H1 (cell line): ENCODE measurements around the gene KRABD2.

Experiments used
- CBX8 ChIP-seq: fragments of 300-800, 300-1000 bp; sonication (generic); IDR thresholded peaks from 2 replicates; pipeline ENCODE4 v1.7.1; 2016; ENCODE audit warnings: low read depth, low read length, borderline replicate concordance
- HDAC6 ChIP-seq: IDR thresholded peaks from one replicate; pipeline ENCODE4 v1.7.1; 2012; ENCODE audit warnings: low read depth, mild to moderate bottlenecking, inconsistent platforms, low read length, moderate library complexity
- PHF8 ChIP-seq: fragments of 200-600 bp; sonication (generic); conservative IDR thresholded peaks from 2 replicates; pipeline ENCODE4 v1.7.1; 2012; ENCODE audit warnings: low read depth, mild to moderate bottlenecking, inconsistent platforms, low read length, moderate library complexity
- SAP30 ChIP-seq: fragments of 300-600 bp; sonication (generic); IDR thresholded peaks from 2 replicates; pipeline ENCODE4 v1.7.1; 2012; ENCODE audit warnings: low read length, moderate library complexity, mild to moderate bottlenecking, inconsistent platforms; ENCODE audit not compliant: insufficient read depth, insufficient replicate concordance
- SRF ChIP-seq: IDR thresholded peaks from 2 replicates; pipeline ENCODE4 v1.6.1; 2011; ENCODE audit warnings: mild to moderate bottlenecking, low read depth, low read length, moderate library complexity
- TF ChIP-seq, protein P1 (sequence below): IDR thresholded peaks from 2 replicates; pipeline ENCODE4 v1.6.1; 2012; ENCODE audit warnings: low read length, inconsistent platforms

KRABD2 gene

DNA sequence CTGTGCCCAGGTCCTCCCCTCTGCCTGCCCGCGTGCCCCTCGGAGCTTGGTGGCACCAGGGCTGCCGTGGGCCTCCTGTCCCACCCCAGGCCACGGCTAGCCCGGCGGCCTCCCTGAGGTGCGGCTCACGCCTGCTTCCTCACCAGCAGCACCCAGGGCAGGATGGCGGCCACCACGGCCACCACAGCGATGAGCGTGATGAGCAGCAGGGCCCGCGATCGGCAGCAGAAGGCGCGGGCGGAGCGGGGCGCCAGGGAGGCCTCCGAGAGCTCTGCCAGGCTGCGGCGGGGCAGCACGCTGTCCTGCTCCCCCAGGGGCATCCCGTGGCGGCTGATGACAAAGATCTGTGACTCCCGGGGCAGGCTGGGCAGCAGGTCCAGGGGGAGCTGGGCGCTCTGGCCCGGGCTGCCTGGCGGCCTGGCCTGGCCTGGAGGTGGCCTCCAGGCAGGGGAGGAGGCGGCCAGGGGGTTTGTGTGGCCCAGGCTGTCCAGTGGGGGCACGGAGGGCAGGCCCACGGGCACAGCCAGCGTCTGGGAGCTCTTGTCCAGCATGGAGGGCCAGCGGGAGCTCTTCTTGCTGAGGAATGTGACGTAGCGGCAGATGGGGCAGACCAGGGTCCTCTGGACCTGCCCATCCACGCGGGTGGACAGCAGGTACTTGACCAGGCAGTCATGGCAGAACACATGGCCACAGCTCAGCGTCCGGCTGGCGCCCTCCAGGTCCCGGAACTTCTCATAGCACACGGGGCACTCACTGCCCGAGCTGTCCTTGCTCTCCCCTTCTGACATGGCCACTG, 16.4 kb upstream of the KRABD2 start (continued):
- TF ChIP-seq, protein P1, sequence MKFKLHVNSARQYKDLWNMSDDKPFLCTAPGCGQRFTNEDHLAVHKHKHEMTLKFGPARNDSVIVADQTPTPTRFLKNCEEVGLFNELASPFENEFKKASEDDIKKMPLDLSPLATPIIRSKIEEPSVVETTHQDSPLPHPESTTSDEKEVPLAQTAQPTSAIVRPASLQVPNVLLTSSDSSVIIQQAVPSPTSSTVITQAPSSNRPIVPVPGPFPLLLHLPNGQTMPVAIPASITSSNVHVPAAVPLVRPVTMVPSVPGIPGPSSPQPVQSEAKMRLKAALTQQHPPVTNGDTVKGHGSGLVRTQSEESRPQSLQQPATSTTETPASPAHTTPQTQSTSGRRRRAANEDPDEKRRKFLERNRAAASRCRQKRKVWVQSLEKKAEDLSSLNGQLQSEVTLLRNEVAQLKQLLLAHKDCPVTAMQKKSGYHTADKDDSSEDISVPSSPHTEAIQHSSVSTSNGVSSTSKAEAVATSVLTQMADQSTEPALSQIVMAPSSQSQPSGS: no peak
- TF ChIP-seq HDAC6 (no peak), SAP30 (no peak), SRF (no peak), PHF8 (no peak), CBX8 (no peak)
